Upper lobe of left lung (tissue), 6 donors: ENCODE measurements around the gene TMEM207. TPM values are rescaled to one million over a fixed set of nuclear protein-coding genes. Genes with fewer than 3 reads are reported as not detected.

ENCODE experiments used
- ATAC-seq, 2 donors: fragments of 200-7000 bp; cut with Tn5 transposase; one replicate each; pipeline ENCODE4 v1.9.1; 2022; ENCODE audit warnings: mild to moderate bottlenecking in 2 of 2, moderate library complexity in 2 of 2; ENCODE audit not compliant: low FRiP score in 2 of 2
- DNase-seq, 2 donors: peaks; one replicate each; pipeline ENCODE4 v3.0.0-alpha.2; 2019 to 2020
- H3K27ac ChIP-seq, 4 donors: fragments of 200-600 bp; sonication (generic); one replicate each; pipeline ENCODE4 v1.5.1; 2016 to 2019
- H3K27me3 ChIP-seq, 4 donors: fragments of 200-600 bp; sonication (generic); one replicate each; pipeline ENCODE4 v1.5.1; 2017 to 2019
- H3K36me3 ChIP-seq, 4 donors: fragments of 200-600 bp; sonication (generic); one replicate each; pipeline ENCODE4 v1.5.1; 2016 to 2019
- H3K4me1 ChIP-seq, 4 donors: fragments of 200-600 bp; sonication (generic); one replicate each; pipeline ENCODE4 v1.5.1; 2018 to 2019
- H3K4me3 ChIP-seq, 4 donors: fragments of 200-600 bp; sonication (generic); one replicate each; pipeline ENCODE4 v1.5.1; 2017 to 2019; ENCODE audit warnings: mild to moderate bottlenecking in 2 of 4, moderate library complexity in 1 of 4
- H3K9me3 ChIP-seq, 4 donors: fragments of 200-600 bp; sonication (generic); one replicate each; pipeline ENCODE4 v1.5.1; 2018 to 2019
- CTCF ChIP-seq, 6 experiments: fragments of 450-650 bp in 4 of 6; fragments of 200-600 bp in 2 of 6; sonication (generic) in 2 of 6; IDR thresholded peaks; one replicate each; pipeline ENCODE4 v1.5.1; 2016 to 2019; ENCODE audit warnings: antibody characterized with exemption in 6 of 6
- EP300 ChIP-seq, 4 donors: sonication (generic); formaldehyde crosslinking; IDR thresholded peaks; one replicate each; pipeline ENCODE4 v1.5.1; 2017; ENCODE audit warnings: antibody characterized with exemption in 4 of 4, control low read depth in 2 of 4
- POLR2A ChIP-seq, 4 donors: fragments of 450-650 bp; IDR thresholded peaks; one replicate each; pipeline ENCODE4 v1.5.1; 2016 to 2017; ENCODE audit warnings: antibody characterized with exemption in 4 of 4, mild to moderate bottlenecking in 2 of 4
- POLR2AphosphoS5 ChIP-seq, 2 donors: sonication (generic); formaldehyde crosslinking; IDR thresholded peaks; one replicate each; pipeline ENCODE4 v1.5.1; 2017; ENCODE audit warnings: antibody characterized with exemption in 2 of 2
- WGBS, 2 donors: methylation state at CpG; one replicate each; pipeline ENCODE4 v1.1.5; 2017 to 2018; 5-methylcytosine and 5-hydroxymethylcytosine counted together
- total RNA-seq, 6 donors: library from RNA; depleted of rRNA in 4 of 6; stranded (reverse); fragments of >200 nt in 4 of 6; gene quantifications; one replicate each; pipeline versions ENCODE4 v1.1.0 to v1.2.1, GENCODE V29; 2016 to 2021
- donor health status: DM: no; HTN: no; CAD: no; lungs with moderate emphysema.
- donor health status: DM: no; HTN: yes; CAD: no; lungs with severe emphysema.

TMEM207 gene
- not detected for total RNA-seq

- Histone ChIP-seq H3K4me1 (peaks cover 0 to 5% (median 0%) of the 10 kb centered on the region in 4 donors), H3K36me3 (no peaks in the 10 kb centered on the region), H3K9me3 (no peaks in the 10 kb centered on the region), H3K27me3 (no peaks in the 10 kb centered on the region), H3K27ac (no peak within 1 kb of the TSS), H3K4me3 (no peak within 1 kb of the TSS)
- WGBS, 2 donors: 80 to 88% methylated on average over 1 of the region's 1 CpG
- TF ChIP-seq POLR2AphosphoS5 (IDR thresholded peaks at IDR 0.05) (no peak), CTCF (IDR thresholded peaks at IDR 0.05) (no peak), POLR2A (IDR thresholded peaks at IDR 0.05) (no peak), EP300 (IDR thresholded peaks at IDR 0.05) (no peak)
- DNase-seq (no peak), ATAC-seq (no peak)
Observed at GRCh38 chr3:190449801-190450200, at the start of gene TMEM207. TSS of gene TMEM207 (minus strand) at chr3:190449901. CDS start at chr3:190449809, 92 bp downstream.

GRCh38 chr3:190499122-190499521, 49.4 kb upstream of the TMEM207 start:
- Histone ChIP-seq H3K9me3 (no peaks in the 10 kb centered on the region), H3K36me3 (no peaks in the 10 kb centered on the region), H3K4me3 (no peak overlapping the region), H3K27ac (no peak overlapping the region), H3K27me3 (no peaks in the 10 kb centered on the region), H3K4me1 (no peaks in the 10 kb centered on the region)
- no peak for ATAC-seq
- WGBS, 2 donors: 40 to 41% methylated on average over 2 of the region's 2 CpGs
- TF ChIP-seq EP300 (IDR thresholded peaks at IDR 0.05): no peak
- TF ChIP-seq POLR2AphosphoS5 (IDR thresholded peaks at IDR 0.05): no peak
- no peak for TF ChIP-seq CTCF (IDR thresholded peaks at IDR 0.05)
- TF ChIP-seq POLR2A (IDR thresholded peaks at IDR 0.05): no peak
- no peak for DNase-seq

GRCh38 chr3:190498293-190498692, 48.6 kb upstream of the TMEM207 start:
- ATAC-seq (no peak), DNase-seq (no peak)
- Histone ChIP-seq H3K27ac (no peak overlapping the region), H3K4me1 (no peaks in the 10 kb centered on the region), H3K9me3 (no peaks in the 10 kb centered on the region), H3K4me3 (no peak overlapping the region), H3K36me3 (no peaks in the 10 kb centered on the region), H3K27me3 (no peaks in the 10 kb centered on the region)
- WGBS, 2 donors: 78 to 89% methylated on average over 2 of the region's 2 CpGs
- TF ChIP-seq POLR2A (IDR thresholded peaks at IDR 0.05) (no peak), CTCF (IDR thresholded peaks at IDR 0.05) (no peak), POLR2AphosphoS5 (IDR thresholded peaks at IDR 0.05) (no peak), EP300 (IDR thresholded peaks at IDR 0.05) (no peak)

GRCh38 chr3:190497811-190498210, 48.1 kb upstream of the TMEM207 start:
- DNase-seq: no peak
- Histone ChIP-seq H3K4me3 (no peak overlapping the region), H3K36me3 (no peaks in the 10 kb centered on the region), H3K4me1 (no peaks in the 10 kb centered on the region), H3K27ac (no peak overlapping the region), H3K27me3 (no peaks in the 10 kb centered on the region), H3K9me3 (no peaks in the 10 kb centered on the region)
- 84 to 88% methylated on average over 3 of the region's 3 CpGs for WGBS, 2 donors
- no peak for ATAC-seq
- TF ChIP-seq POLR2AphosphoS5 (IDR thresholded peaks at IDR 0.05): no peak

- ATAC-seq: no peak
- Histone ChIP-seq H3K27ac (no peak overlapping the region), H3K4me3 (no peak overlapping the region), H3K36me3 (no peaks in the 10 kb centered on the region), H3K4me1 (no peaks in the 10 kb centered on the region), H3K27me3 (no peaks in the 10 kb centered on the region), H3K9me3 (no peaks in the 10 kb centered on the region)
- 33 to 39% methylated on average over 1 of the region's 1 CpG for WGBS, 2 donors
- DNase-seq: no peak
- TF ChIP-seq POLR2AphosphoS5 (IDR thresholded peaks at IDR 0.05): no peak
- TF ChIP-seq CTCF (IDR thresholded peaks at IDR 0.05): no peak
- TF ChIP-seq POLR2A (IDR thresholded peaks at IDR 0.05): no peak
- TF ChIP-seq EP300 (IDR thresholded peaks at IDR 0.05): no peak
Observed at GRCh38 chr3:190496859-190497258, 47.2 kb upstream of the TMEM207 start.
